ENCODE measurements around the gene KLHL21. TPM values are rescaled to one million over a fixed set of nuclear protein-coding genes. Genes with fewer than 3 reads are reported as not detected.
A peak's percentile ranks its signal among the peaks of the same experiment; 100 is the strongest.

Gene KLHL21
- total and polyA plus RNA-seq, 9 of the 15 experiments (the other 6 are each of a cell fraction or from before 2014, with no cell fraction given): 2.1 to 42.1 (median 17.5) TPM

GRCh38 chr1:6581561-6582305 is 20.9 kb downstream of the KLHL21 start (continued):
- TF ChIP-seq ATF1 (CRISPR knock-in tag; IDR thresholded peaks at IDR 0.05) (no peak), ATF1 (tag; IDR thresholded peaks at IDR 0.05) (peak; percentile 30; the same call in 1 of the 2 replicates), ARID1B (IDR thresholded peaks at IDR 0.05) (0 out of 2 replicates have a peak, but pooled peaks have one; percentile 26), NR4A1 (CRISPR knock-in tag; IDR thresholded peaks at IDR 0.05) (no peak), NR4A1 (tag; IDR thresholded peaks at IDR 0.05) (no peak), ZNF12 (CRISPR knock-in tag; IDR thresholded peaks at IDR 0.05) (peak; percentile 94), FOXA1 (IDR thresholded peaks at IDR 0.05; ENCODE audit: borderline replicate concordance) (no peak), HINFP (tag; conservative IDR thresholded peaks at IDR 0.05; ENCODE audit: low read depth) (no peak), BRCA1 (IDR thresholded peaks at IDR 0.05) (no peak), BRCA1 (CRISPR knock-in tag; IDR thresholded peaks at IDR 0.05) (no peak), FOSL1 (tag; conservative IDR thresholded peaks at IDR 0.05) (peak; percentile 42), MEF2D (tag; conservative IDR thresholded peaks at IDR 0.05; ENCODE audit: low read depth) (no peak), TBL1XR1 (IDR thresholded peaks at IDR 0.05; ENCODE audit: low read length in 2 of 2) (0 out of 4 replicates have a peak, but pooled peaks of 1 of the 2 experiments have one; percentile 32), RBM15 (IDR thresholded peaks at IDR 0.05; ENCODE audit: insufficient read depth, low read length) (no peak), ZBTB1 (CRISPR knock-in tag; IDR thresholded peaks at IDR 0.05; ENCODE audit: borderline replicate concordance, low read depth) (0 out of 2 replicates have a peak, but pooled peaks have one; percentile 37)
- TF ChIP-seq, protein P1, sequence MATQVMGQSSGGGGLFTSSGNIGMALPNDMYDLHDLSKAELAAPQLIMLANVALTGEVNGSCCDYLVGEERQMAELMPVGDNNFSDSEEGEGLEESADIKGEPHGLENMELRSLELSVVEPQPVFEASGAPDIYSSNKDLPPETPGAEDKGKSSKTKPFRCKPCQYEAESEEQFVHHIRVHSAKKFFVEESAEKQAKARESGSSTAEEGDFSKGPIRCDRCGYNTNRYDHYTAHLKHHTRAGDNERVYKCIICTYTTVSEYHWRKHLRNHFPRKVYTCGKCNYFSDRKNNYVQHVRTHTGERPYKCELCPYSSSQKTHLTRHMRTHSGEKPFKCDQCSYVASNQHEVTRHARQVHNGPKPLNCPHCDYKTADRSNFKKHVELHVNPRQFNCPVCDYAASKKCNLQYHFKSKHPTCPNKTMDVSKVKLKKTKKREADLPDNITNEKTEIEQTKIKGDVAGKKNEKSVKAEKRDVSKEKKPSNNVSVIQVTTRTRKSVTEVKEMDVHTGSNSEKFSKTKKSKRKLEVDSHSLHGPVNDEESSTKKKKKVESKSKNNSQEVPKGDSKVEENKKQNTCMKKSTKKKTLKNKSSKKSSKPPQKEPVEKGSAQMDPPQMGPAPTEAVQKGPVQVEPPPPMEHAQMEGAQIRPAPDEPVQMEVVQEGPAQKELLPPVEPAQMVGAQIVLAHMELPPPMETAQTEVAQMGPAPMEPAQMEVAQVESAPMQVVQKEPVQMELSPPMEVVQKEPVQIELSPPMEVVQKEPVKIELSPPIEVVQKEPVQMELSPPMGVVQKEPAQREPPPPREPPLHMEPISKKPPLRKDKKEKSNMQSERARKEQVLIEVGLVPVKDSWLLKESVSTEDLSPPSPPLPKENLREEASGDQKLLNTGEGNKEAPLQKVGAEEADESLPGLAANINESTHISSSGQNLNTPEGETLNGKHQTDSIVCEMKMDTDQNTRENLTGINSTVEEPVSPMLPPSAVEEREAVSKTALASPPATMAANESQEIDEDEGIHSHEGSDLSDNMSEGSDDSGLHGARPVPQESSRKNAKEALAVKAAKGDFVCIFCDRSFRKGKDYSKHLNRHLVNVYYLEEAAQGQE (IDR thresholded peaks at IDR 0.05; ENCODE audit: borderline replicate concordance): no peak
- TF ChIP-seq, protein P1 (CRISPR knock-in tag; IDR thresholded peaks at IDR 0.05; ENCODE audit: low read depth): no peak
- TF ChIP-seq, protein P2, sequence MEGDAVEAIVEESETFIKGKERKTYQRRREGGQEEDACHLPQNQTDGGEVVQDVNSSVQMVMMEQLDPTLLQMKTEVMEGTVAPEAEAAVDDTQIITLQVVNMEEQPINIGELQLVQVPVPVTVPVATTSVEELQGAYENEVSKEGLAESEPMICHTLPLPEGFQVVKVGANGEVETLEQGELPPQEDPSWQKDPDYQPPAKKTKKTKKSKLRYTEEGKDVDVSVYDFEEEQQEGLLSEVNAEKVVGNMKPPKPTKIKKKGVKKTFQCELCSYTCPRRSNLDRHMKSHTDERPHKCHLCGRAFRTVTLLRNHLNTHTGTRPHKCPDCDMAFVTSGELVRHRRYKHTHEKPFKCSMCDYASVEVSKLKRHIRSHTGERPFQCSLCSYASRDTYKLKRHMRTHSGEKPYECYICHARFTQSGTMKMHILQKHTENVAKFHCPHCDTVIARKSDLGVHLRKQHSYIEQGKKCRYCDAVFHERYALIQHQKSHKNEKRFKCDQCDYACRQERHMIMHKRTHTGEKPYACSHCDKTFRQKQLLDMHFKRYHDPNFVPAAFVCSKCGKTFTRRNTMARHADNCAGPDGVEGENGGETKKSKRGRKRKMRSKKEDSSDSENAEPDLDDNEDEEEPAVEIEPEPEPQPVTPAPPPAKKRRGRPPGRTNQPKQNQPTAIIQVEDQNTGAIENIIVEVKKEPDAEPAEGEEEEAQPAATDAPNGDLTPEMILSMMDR (IDR thresholded peaks at IDR 0.05 in 2 of 3, conservative IDR thresholded peaks at IDR 0.05 in 1 of 3; ENCODE audit: insufficient read depth in 2 of 3, low read depth in 1 of 3, low read length in 3 of 3): no peak
